ENCODE measurements around the gene CYP1B1.
"Not testable (repeated sequence)": the region's sequence is repeated elsewhere in the genome, so short reads cannot be mapped to it uniquely, and the experiment has no call there.

CYP1B1 gene

DNA sequence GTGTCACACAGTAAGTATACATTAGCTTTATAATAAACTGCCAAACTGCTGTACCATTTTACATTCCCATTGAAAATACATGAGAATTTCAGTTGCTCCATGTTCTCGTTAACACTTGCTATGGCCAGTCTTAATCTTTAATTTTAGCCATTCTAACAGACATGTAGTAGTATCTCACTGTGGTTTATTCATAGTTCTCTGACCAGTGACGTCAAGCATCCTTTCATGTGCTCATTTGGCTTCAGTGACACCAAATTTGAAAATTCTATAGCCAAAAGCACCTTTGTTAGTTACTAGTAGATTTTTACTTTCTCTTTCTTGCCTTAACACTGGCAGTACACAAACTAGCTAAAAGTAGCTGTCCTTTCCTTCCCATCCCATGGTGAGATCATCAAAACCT is 43.0 kb downstream of the CYP1B1 start:
- no peak for DNase-seq

DNA sequence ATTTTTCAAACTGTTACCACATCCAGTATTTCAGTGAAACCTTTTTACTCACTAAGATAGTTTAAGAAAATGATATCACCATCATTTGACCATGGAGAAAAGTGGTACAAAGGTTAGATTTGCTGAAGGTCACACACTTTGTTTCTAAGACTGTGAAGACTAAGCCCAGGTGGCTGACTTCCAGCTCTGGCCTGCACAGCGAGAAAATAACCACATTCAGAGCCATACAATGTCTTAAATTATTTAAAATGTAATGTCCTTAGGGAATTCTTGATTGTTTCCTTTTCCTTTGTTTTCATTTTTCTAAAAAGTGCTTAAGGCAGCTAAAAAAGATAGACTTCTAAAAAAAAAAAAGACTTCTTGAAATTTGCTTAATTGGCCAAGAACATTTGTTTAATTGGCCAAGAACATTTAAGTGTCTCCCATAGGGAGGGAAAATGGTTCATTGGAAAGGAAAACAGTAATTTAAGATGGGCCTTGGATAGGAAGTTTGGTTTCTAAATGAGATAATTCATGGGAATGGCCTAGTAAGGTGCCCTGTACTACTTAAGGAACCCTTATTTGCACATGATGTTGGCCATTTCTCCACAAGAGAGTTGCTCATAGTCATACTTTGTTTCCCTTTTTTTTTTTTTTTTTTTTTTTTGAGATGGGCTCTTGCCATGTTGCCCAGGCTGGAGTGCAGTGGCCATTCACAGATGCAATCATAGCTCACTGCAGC is 45.2 kb downstream of the CYP1B1 start:
- no peak for DNase-seq

DNA sequence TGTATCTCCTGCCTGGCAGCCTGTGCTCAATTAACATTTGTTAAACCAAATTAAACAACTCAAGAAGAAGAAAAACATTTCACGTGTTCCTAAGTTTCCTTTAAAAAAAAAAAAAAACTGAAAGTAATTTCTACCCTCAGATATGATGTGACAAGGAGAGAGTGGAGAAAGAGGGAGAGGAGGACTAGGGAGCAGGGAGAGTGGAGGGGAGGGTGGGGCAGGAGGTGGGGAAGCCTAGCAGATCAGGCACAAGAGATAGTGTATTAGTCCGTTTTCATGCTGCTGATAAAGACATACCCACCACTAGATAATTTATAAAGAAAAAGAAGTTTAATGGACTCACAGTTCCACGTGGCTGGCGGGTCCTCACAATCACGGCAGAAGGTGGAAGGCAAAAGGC is 46.4 kb downstream of the CYP1B1 start:
- DNase-seq: no peak

DNA sequence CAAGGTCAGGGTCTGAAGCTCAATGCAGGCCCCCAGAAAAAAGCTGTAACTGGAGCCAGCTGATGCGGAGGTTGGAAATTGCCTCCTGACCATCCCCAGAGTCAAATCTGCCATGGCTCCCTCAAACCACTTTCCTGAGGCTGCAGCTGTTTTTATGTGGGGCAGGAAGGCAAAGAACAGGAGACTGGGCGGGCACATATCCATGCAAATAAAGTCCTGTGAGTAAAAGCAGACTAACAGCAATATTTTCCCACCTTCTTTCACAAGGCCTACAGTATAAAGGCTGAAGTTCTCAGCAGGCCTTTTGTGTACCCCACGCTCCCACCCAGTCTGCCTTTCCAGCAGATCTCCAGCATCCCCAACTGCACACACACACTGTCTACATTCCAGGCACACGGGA is 47.1 kb downstream of the CYP1B1 start:
- DNase-seq: no peak

DNA sequence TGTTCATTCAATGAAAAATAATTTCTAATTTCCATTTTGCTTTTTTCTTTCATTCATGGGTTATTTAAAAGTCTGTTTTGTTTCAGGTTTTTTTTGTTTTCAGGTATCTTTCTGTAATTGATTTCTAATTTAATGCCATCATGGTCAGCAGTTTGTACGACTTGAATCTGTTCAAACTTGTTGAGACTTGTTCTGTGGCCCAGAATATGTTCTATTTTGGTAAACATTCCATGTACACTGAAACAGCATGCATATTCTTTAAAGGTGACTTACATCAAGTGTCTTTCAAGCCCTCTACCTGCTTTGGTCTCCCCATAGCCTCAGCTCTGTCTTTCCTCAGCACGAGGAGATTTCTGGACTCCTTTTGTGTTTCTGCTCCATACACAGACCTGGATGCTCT is 49.1 kb downstream of the CYP1B1 start:
- no peak for DNase-seq

DNA sequence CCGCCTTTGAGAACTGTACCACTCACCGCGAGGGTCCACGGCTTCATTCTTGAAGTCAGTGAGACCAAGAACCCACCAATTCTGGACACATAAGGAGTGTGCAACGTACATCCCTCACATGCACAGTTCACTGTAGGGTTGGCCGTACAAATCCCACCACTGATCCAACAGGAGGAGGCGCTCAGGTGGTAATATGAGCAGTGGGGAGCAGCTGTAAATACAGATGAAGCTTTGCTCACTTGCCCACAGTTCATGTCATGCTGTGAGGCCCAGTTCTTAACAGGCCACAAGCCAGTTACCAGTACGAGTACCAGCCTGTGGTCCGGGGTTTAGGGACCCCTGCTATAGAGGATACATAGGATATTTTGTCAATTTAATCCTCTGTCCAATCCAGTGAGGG is 54.4 kb downstream of the CYP1B1 start:
- no peak for DNase-seq

DNA sequence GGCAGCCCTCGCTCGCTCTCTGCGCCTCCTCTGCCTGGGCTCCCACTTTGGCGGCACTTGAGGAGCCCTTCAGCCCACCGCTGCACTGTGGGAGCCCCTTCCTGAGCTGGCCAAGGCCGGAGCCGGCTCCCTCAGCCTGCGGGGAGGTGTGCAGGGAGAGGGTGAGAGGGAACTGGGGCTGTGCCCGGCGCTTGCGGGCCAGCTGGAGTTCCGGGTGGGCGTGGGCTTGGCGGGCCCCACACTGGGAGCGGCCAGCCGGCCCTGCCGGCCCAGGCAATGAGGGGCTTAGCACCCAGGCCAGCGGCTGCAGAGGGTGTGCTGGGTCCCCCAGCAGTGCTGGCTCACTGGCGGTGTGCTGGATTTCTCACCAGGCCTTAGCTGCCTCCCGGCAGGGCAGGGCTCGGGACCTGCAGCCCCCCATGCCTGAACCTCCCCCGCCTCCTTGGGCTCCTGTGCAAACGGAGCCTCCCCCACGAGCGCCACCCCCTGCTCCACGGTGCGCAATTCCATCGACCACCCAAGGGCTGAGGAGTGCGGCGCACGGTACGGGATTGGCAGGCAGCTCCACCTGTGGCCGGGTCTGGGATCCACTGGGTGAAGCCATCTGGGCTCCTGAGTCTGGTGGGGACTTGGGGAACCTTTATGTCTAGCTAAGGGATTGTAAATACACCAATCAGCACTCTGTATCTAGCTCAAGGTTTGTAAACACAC is 55.4 kb downstream of the CYP1B1 start:
- not testable (repeated sequence) for DNase-seq

DNA sequence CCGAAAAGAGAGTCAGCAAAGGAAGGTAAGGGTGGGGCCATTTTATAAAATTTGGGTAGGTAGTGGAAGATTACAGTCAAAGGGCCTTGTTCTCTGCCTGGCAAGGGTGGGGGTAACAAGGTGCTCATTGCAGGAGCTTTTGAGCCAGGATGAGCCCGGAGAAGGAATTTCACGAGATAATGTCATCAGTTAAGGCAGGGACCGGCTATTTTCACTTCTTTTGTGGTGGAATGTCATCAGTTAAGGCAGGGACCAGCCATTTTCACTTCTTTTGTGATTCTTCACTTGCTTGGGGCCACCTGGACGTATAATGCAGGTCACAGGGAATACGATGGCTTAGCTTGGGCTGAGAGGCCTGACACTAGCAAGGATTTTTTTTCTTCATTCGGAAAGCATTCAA is 58.1 kb downstream of the CYP1B1 start:
- no peak for DNase-seq
